ENCODE data around the gene LRRN4CL. TPM values are rescaled to one million over a fixed set of nuclear protein-coding genes. Genes with fewer than 3 reads are reported as not detected.

Gene LRRN4CL
- total and polyA plus RNA-seq, 9 of the 15 experiments (the other 6 are each of a cell fraction or from before 2014, with no cell fraction given) = 0.03 to 0.11 (median 0.05) TPM; not detected in 4

Small RNA genes lying within 50 kb of the gene (small RNA-seq; reads per million reads assigned to genes)
- gene SNORA57 = not detected

Other genes with a start within 250 kb of the LRRN4CL start
Only the 7 nearest of the 29 such genes appear.
- 289 and 491 TPM in 2 replicates for gene C11orf98, start 24.3 kb downstream of the LRRN4CL start, total RNA-seq (2014; rRNA removed)
- gene C11orf98, start 24.3 kb downstream of the LRRN4CL start, total RNA-seq (2014; rRNA removed; fragmentation: Illumina TruSeq; extraction: Trizol) = 169 and 190 TPM in 2 replicates
- 254 and 259 TPM in 2 replicates for gene C11orf98, start 24.3 kb downstream of the LRRN4CL start, total RNA-seq (2015; rRNA removed; fragmentation: Illumina TruSeq; extraction: Trizol)
- gene C11orf98, start 24.3 kb downstream of the LRRN4CL start, total RNA-seq (2021) = 161 and 164 TPM in 2 replicates
- 88.4 and 103 TPM in 2 replicates for gene C11orf98, start 24.3 kb downstream of the LRRN4CL start, polyA plus RNA-seq (2011; rRNA removed)
- gene C11orf98, start 24.3 kb downstream of the LRRN4CL start, polyA plus RNA-seq (2014; fragmentation: Illumina TruSeq; extraction: Trizol) = 343 and 352 TPM in 2 replicates
- gene C11orf98, start 24.3 kb downstream of the LRRN4CL start, polyA plus RNA-seq (2014; fragmentation: Nextera tagmentation; extraction: Ambion mirVana) = 100 to 1,000 TPM; 164 to 246 TPM
- gene C11orf98, start 24.3 kb downstream of the LRRN4CL start, polyA plus RNA-seq (2014; rRNA removed) = 218 and 238 TPM in 2 replicates
- gene CSKMT, start 24.2 kb downstream of the LRRN4CL start, total RNA-seq (2014; rRNA removed) = 21.5 and 36.5 TPM in 2 replicates
- gene CSKMT, start 24.2 kb downstream of the LRRN4CL start, total RNA-seq (2014; rRNA removed; fragmentation: Illumina TruSeq; extraction: Trizol) = 31.8 and 72.8 TPM in 2 replicates
- 105 and 108 TPM in 2 replicates for gene CSKMT, start 24.2 kb downstream of the LRRN4CL start, total RNA-seq (2015; rRNA removed; fragmentation: Illumina TruSeq; extraction: Trizol)
- gene CSKMT, start 24.2 kb downstream of the LRRN4CL start, total RNA-seq (2021) = 65.1 and 65.2 TPM in 2 replicates
- 10.3 and 13.6 TPM in 2 replicates for gene CSKMT, start 24.2 kb downstream of the LRRN4CL start, polyA plus RNA-seq (2011; rRNA removed)
- 12.7 and 15.3 TPM in 2 replicates for gene CSKMT, start 24.2 kb downstream of the LRRN4CL start, polyA plus RNA-seq (2014; fragmentation: Illumina TruSeq; extraction: Trizol)
- gene CSKMT, start 24.2 kb downstream of the LRRN4CL start, polyA plus RNA-seq (2014; fragmentation: Nextera tagmentation; extraction: Ambion mirVana) = 10 to 100 TPM; 26.4 to 31.8 TPM
- 27.2 and 34.1 TPM in 2 replicates for gene CSKMT, start 24.2 kb downstream of the LRRN4CL start, polyA plus RNA-seq (2014; rRNA removed)
- gene UQCC3, start 17.9 kb downstream of the LRRN4CL start, total RNA-seq (2014; rRNA removed) = 44.3 and 57.3 TPM in 2 replicates
- gene UQCC3, start 17.9 kb downstream of the LRRN4CL start, total RNA-seq (2014; rRNA removed; fragmentation: Illumina TruSeq; extraction: Trizol) = 2.4 and 3.9 TPM in 2 replicates
- 13.4 and 14.3 TPM in 2 replicates for gene UQCC3, start 17.9 kb downstream of the LRRN4CL start, total RNA-seq (2015; rRNA removed; fragmentation: Illumina TruSeq; extraction: Trizol)
- 21.8 and 23.0 TPM in 2 replicates for gene UQCC3, start 17.9 kb downstream of the LRRN4CL start, total RNA-seq (2021)
- gene UQCC3, start 17.9 kb downstream of the LRRN4CL start, polyA plus RNA-seq (2011; rRNA removed) = 8.0 and 10.6 TPM in 2 replicates
- gene UQCC3, start 17.9 kb downstream of the LRRN4CL start, polyA plus RNA-seq (2014; fragmentation: Illumina TruSeq; extraction: Trizol) = 3.3 and 8.5 TPM in 2 replicates
- gene UQCC3, start 17.9 kb downstream of the LRRN4CL start, polyA plus RNA-seq (2014; fragmentation: Nextera tagmentation; extraction: Ambion mirVana) = 1 to 10 TPM; 4.8 to 7.6 TPM
- gene UQCC3, start 17.9 kb downstream of the LRRN4CL start, polyA plus RNA-seq (2014; rRNA removed) = 31.3 and 42.7 TPM in 2 replicates
- gene LBHD1, start 17.3 kb downstream of the LRRN4CL start, total RNA-seq (2014; rRNA removed) = 10.0 and 11.3 TPM in 2 replicates
- gene LBHD1, start 17.3 kb downstream of the LRRN4CL start, total RNA-seq (2014; rRNA removed; fragmentation: Illumina TruSeq; extraction: Trizol) = 12.5 and 13.4 TPM in 2 replicates
- 9.7 and 10.8 TPM in 2 replicates for gene LBHD1, start 17.3 kb downstream of the LRRN4CL start, total RNA-seq (2015; rRNA removed; fragmentation: Illumina TruSeq; extraction: Trizol)
- gene LBHD1, start 17.3 kb downstream of the LRRN4CL start, total RNA-seq (2021) = 16.8 and 20.5 TPM in 2 replicates
- 28.0 and 45.4 TPM in 2 replicates for gene LBHD1, start 17.3 kb downstream of the LRRN4CL start, polyA plus RNA-seq (2011; rRNA removed)
- 14.8 and 16.0 TPM in 2 replicates for gene LBHD1, start 17.3 kb downstream of the LRRN4CL start, polyA plus RNA-seq (2014; fragmentation: Illumina TruSeq; extraction: Trizol)
- 1 to 10 TPM; 2.6 to 6.9 TPM for gene LBHD1, start 17.3 kb downstream of the LRRN4CL start, polyA plus RNA-seq (2014; fragmentation: Nextera tagmentation; extraction: Ambion mirVana)
- 15.3 and 17.1 TPM in 2 replicates for gene LBHD1, start 17.3 kb downstream of the LRRN4CL start, polyA plus RNA-seq (2014; rRNA removed)
- gene UBXN1, start 10.5 kb downstream of the LRRN4CL start, total RNA-seq (2014; rRNA removed) = 222 and 263 TPM in 2 replicates
- gene UBXN1, start 10.5 kb downstream of the LRRN4CL start, total RNA-seq (2014; rRNA removed; fragmentation: Illumina TruSeq; extraction: Trizol) = 43.2 and 52.3 TPM in 2 replicates
- 99.7 and 99.8 TPM in 2 replicates for gene UBXN1, start 10.5 kb downstream of the LRRN4CL start, total RNA-seq (2015; rRNA removed; fragmentation: Illumina TruSeq; extraction: Trizol)
- 128 and 152 TPM in 2 replicates for gene UBXN1, start 10.5 kb downstream of the LRRN4CL start, total RNA-seq (2021)
- 56.3 and 66.1 TPM in 2 replicates for gene UBXN1, start 10.5 kb downstream of the LRRN4CL start, polyA plus RNA-seq (2011; rRNA removed)
- gene UBXN1, start 10.5 kb downstream of the LRRN4CL start, polyA plus RNA-seq (2014; fragmentation: Illumina TruSeq; extraction: Trizol) = 141 and 145 TPM in 2 replicates
- gene UBXN1, start 10.5 kb downstream of the LRRN4CL start, polyA plus RNA-seq (2014; fragmentation: Nextera tagmentation; extraction: Ambion mirVana) = 10 to 100 TPM in 1 of 2 experiments, 1 to 10 TPM in 1; 4.8 to 10.4 TPM
- 205 and 241 TPM in 2 replicates for gene UBXN1, start 10.5 kb downstream of the LRRN4CL start, polyA plus RNA-seq (2014; rRNA removed)
- 35.6 and 43.5 TPM in 2 replicates for gene BSCL2, start 17.9 kb upstream of the LRRN4CL start, total RNA-seq (2014; rRNA removed)
- gene BSCL2, start 17.9 kb upstream of the LRRN4CL start, total RNA-seq (2014; rRNA removed; fragmentation: Illumina TruSeq; extraction: Trizol) = 19.8 and 25.8 TPM in 2 replicates
- gene BSCL2, start 17.9 kb upstream of the LRRN4CL start, total RNA-seq (2015; rRNA removed; fragmentation: Illumina TruSeq; extraction: Trizol) = 33.1 and 35.2 TPM in 2 replicates
- 37.0 and 44.5 TPM in 2 replicates for gene BSCL2, start 17.9 kb upstream of the LRRN4CL start, total RNA-seq (2021)
- gene BSCL2, start 17.9 kb upstream of the LRRN4CL start, polyA plus RNA-seq (2011; rRNA removed) = 47.7 and 53.1 TPM in 2 replicates
- gene BSCL2, start 17.9 kb upstream of the LRRN4CL start, polyA plus RNA-seq (2014; fragmentation: Illumina TruSeq; extraction: Trizol) = 30.6 and 36.6 TPM in 2 replicates
- 10 to 100 TPM; 18.9 to 30.1 TPM for gene BSCL2, start 17.9 kb upstream of the LRRN4CL start, polyA plus RNA-seq (2014; fragmentation: Nextera tagmentation; extraction: Ambion mirVana)
- 46.2 and 51.7 TPM in 2 replicates for gene BSCL2, start 17.9 kb upstream of the LRRN4CL start, polyA plus RNA-seq (2014; rRNA removed)
- not detected in 2 replicates for gene GNG3, start 18.1 kb upstream of the LRRN4CL start, total RNA-seq (2014; rRNA removed)
- not detected in 2 replicates for gene GNG3, start 18.1 kb upstream of the LRRN4CL start, total RNA-seq (2014; rRNA removed; fragmentation: Illumina TruSeq; extraction: Trizol)
- gene GNG3, start 18.1 kb upstream of the LRRN4CL start, total RNA-seq (2015; rRNA removed; fragmentation: Illumina TruSeq; extraction: Trizol) = not detected in 2 replicates
- not detected in 2 replicates for gene GNG3, start 18.1 kb upstream of the LRRN4CL start, total RNA-seq (2021)
- gene GNG3, start 18.1 kb upstream of the LRRN4CL start, polyA plus RNA-seq (2011; rRNA removed) = not detected in 2 replicates
- gene GNG3, start 18.1 kb upstream of the LRRN4CL start, polyA plus RNA-seq (2014; fragmentation: Illumina TruSeq; extraction: Trizol) = not detected in 2 replicates
- gene GNG3, start 18.1 kb upstream of the LRRN4CL start, polyA plus RNA-seq (2014; fragmentation: Nextera tagmentation; extraction: Ambion mirVana) = under 1 TPM in 1 of 2 experiments, not detected in 1; 0.07 TPM
- gene GNG3, start 18.1 kb upstream of the LRRN4CL start, polyA plus RNA-seq (2014; rRNA removed) = not detected in 2 replicates

Data from K562 (cell line).